ENCODE results near the gene THAP5. TPM values are rescaled to one million over a fixed set of nuclear protein-coding genes. Genes with fewer than 3 reads are reported as not detected.

The THAP5 gene
- 18.1 TPM for total RNA-seq

GRCh38 chr7:108569381-108570145, at the start of gene THAP5, which contains the start of gene DNAJB9:
THAP5 (minus strand) TSS chr7:108569706; CDS start chr7:108569569, 137 bp downstream.
DNAJB9 (plus strand) TSS chr7:108569874; CDS start chr7:108571727, 1,853 bp downstream.
- intact Hi-C loops (cut with DNase I) = loop anchor here (1.0 to 5.0 kb wide), 2 partner anchors 43 to 972 kb away; partner anchors contain the start of gene PNPLA8
- DNase-seq (ENCODE audit: low spot score in 2 of 2) = peak; percentile 99 to 100
- H3K4me3 ChIP-seq = peak within 1 kb of the TSS; percentile 77 to 87
- H3K27me3 ChIP-seq = no peaks in the 10 kb centered on the region
- H3K36me3 ChIP-seq = peaks cover 5 to 32% of the 10 kb centered on the region in 2 donors
- peaks cover 0 to 7% of the 10 kb centered on the region in 2 donors for H3K9me3 ChIP-seq
- TF ChIP-seq CTCF (IDR thresholded peaks at IDR 0.05) = no peak
- H3K27ac ChIP-seq = peak within 1 kb of the TSS; percentile 98
- peaks cover 4 to 11% of the 10 kb centered on the region in 2 donors for H3K4me1 ChIP-seq

DNA sequence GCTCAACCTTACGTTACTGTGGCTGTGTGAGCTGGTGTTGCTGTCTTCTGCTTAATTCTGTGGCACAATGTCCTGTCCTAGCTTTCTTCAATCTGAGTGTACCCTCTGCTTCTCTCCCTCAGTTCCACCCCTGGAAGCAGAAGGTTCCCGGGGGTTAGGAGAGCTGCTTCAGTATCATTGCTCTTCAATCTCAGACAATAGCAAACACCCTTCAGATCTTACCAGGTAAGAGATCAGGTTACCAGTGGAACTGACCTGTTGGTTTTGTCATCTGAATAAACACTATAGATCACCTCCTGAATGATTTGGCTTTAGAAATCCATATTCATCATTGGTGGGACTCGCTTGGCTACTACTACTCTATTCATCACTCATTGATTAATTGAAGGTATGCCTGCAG, 48.5 kb upstream of the THAP5 start:
- Histone ChIP-seq H3K4me3 (no peak overlapping the region), H3K27me3 (no peaks in the 10 kb centered on the region), H3K4me1 (no peaks in the 10 kb centered on the region), H3K36me3 (no peaks in the 10 kb centered on the region), H3K9me3 (no peaks in the 10 kb centered on the region), H3K27ac (no peak overlapping the region)
- no peak for DNase-seq (ENCODE audit: low spot score in 2 of 2)
- no peak for TF ChIP-seq CTCF (IDR thresholded peaks at IDR 0.05)
- intact Hi-C loops (cut with DNase I) = no loop called here

GRCh38 chr7:108614896-108615295, 45.4 kb upstream of the THAP5 start:
- H3K4me1 ChIP-seq = no peaks in the 10 kb centered on the region
- TF ChIP-seq CTCF (IDR thresholded peaks at IDR 0.05) = no peak
- H3K27ac ChIP-seq = no peak overlapping the region
- DNase-seq (ENCODE audit: low spot score in 2 of 2) = no peak
- no peaks in the 10 kb centered on the region for H3K27me3 ChIP-seq
- H3K9me3 ChIP-seq = no peaks in the 10 kb centered on the region
- H3K4me3 ChIP-seq = no peak overlapping the region
- no peaks in the 10 kb centered on the region for H3K36me3 ChIP-seq
- intact Hi-C loops (cut with DNase I) = no loop called here

DNA sequence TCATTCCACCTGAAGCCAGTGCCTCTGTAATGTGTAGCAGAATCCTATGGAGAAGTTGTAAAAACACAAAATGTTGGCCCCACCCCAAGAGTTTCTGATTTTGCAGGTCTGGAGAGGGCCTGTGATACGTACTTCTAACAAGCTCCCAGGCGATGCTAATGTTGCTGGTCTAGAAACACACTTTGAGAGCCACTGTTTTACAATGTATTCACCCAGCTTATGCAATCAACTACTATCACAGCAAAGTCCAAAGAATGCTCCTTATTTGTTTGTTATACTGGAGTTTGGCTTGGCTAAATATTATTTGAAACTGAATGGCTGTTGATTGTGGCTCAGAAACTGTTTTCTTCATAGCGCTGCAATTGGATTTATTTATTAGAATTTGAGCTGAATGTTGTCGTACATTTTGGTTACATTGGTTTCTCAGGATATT, 44.5 kb upstream of the THAP5 start:
- no peak for TF ChIP-seq CTCF (IDR thresholded peaks at IDR 0.05)
- Histone ChIP-seq H3K9me3 (no peaks in the 10 kb centered on the region), H3K27ac (no peak overlapping the region), H3K4me1 (no peaks in the 10 kb centered on the region), H3K4me3 (no peak overlapping the region), H3K36me3 (no peaks in the 10 kb centered on the region), H3K27me3 (no peaks in the 10 kb centered on the region)
- DNase-seq (ENCODE audit: low spot score in 2 of 2) = no peak
- intact Hi-C loops (cut with DNase I) = no loop called here

- no peak overlapping the region for H3K27ac ChIP-seq
- no peaks in the 10 kb centered on the region for H3K9me3 ChIP-seq
- H3K27me3 ChIP-seq = no peaks in the 10 kb centered on the region
- intact Hi-C loops (cut with DNase I) = no loop called here
- peak; percentile 40 to 75 (median 74) for TF ChIP-seq CTCF (IDR thresholded peaks at IDR 0.05)
- H3K4me1 ChIP-seq = no peaks in the 10 kb centered on the region
- H3K36me3 ChIP-seq = no peaks in the 10 kb centered on the region
- no peak overlapping the region for H3K4me3 ChIP-seq
- DNase-seq (ENCODE audit: low spot score in 2 of 2) = no peak
Observed at GRCh38 chr7:108613147-108613948, 43.8 kb upstream of the THAP5 start.

Measured in ascending aorta (tissue), 2 donors.